Liver (tissue), 9 donors: Measurements from ENCODE around the gene ANXA7. TPM values are rescaled to one million over a fixed set of nuclear protein-coding genes. Genes with fewer than 3 reads are reported as not detected.

Experiments
- DNase-seq: peaks from one replicate; pipeline ENCODE4 v3.0.0-alpha.2; 2017; ENCODE audit warnings: low spot score
- H3K27ac ChIP-seq, 2 donors: one replicate each; pipeline ENCODE4 v1.7.0; 2013; ENCODE audit warnings: inconsistent platforms in 2 of 2, low read length in 2 of 2, control low read depth in 1 of 2, low read depth in 1 of 2, mild to moderate bottlenecking in 1 of 2
- H3K27me3 ChIP-seq, 4 donors: one replicate each; pipeline versions ENCODE4 v1.6.1 to v1.7.0; 2013; ENCODE audit warnings: low read length in 3 of 4, inconsistent platforms in 1 of 4, mild to moderate bottlenecking in 1 of 4, moderate library complexity in 1 of 4; ENCODE audit not compliant: control insufficient read depth in 4 of 4, insufficient read depth in 4 of 4
- H3K36me3 ChIP-seq, 4 donors: one replicate each; pipeline versions ENCODE4 v1.6.1 to v1.7.0; 2013; ENCODE audit warnings: low read length in 3 of 4, mild to moderate bottlenecking in 3 of 4, low read depth in 1 of 4, moderate library complexity in 1 of 4; ENCODE audit not compliant: control insufficient read depth in 4 of 4, insufficient read depth in 3 of 4
- H3K4me1 ChIP-seq, 4 donors: one replicate each; pipeline versions ENCODE4 v1.6.1 to v1.7.0; 2013; ENCODE audit warnings: low read length in 3 of 4, mild to moderate bottlenecking in 3 of 4, moderate library complexity in 1 of 4; ENCODE audit not compliant: control insufficient read depth in 4 of 4, insufficient read depth in 4 of 4
- H3K4me3 ChIP-seq, 3 donors: one replicate each; pipeline versions ENCODE4 v1.6.1 to v1.7.0; 2013; ENCODE audit warnings: low read length in 3 of 3, control low read depth in 1 of 3, low read depth in 1 of 3, mild to moderate bottlenecking in 1 of 3
- H3K9ac ChIP-seq, 2 donors: one replicate each; pipeline ENCODE4 v1.7.0; 2013; ENCODE audit warnings: low read length in 2 of 2, mild to moderate bottlenecking in 2 of 2, moderate library complexity in 2 of 2, control low read depth in 1 of 2, low read depth in 1 of 2
- H3K9me3 ChIP-seq, 4 donors: one replicate each; pipeline versions ENCODE4 v1.6.1 to v1.7.0; 2013; ENCODE audit warnings: low read length in 3 of 4; ENCODE audit not compliant: control insufficient read depth in 4 of 4
- EGR1 ChIP-seq, 2 donors: IDR thresholded peaks; 2 replicates each; pipeline ENCODE4 v1.6.1; 2016 to 2018; ENCODE audit warnings: antibody characterized with exemption in 2 of 2, low read depth in 2 of 2
- FOXA1 ChIP-seq: IDR thresholded peaks from 2 replicates; pipeline ENCODE4 v1.6.1; 2016; ENCODE audit warnings: antibody characterized with exemption
- GABPA ChIP-seq, 2 donors: IDR thresholded peaks in 1 of 2; conservative IDR thresholded peaks in 1 of 2; 2 replicates each; pipeline ENCODE4 v1.6.1; 2016; ENCODE audit warnings: antibody characterized with exemption in 2 of 2, mild to moderate bottlenecking in 1 of 2, moderate library complexity in 1 of 2
- HNF4G ChIP-seq: IDR thresholded peaks from 2 replicates; pipeline ENCODE4 v1.6.1; 2016; ENCODE audit warnings: antibody characterized with exemption
- JUND ChIP-seq, 2 donors: IDR thresholded peaks; 2 replicates each; pipeline ENCODE4 v1.6.1; 2016; ENCODE audit warnings: antibody characterized with exemption in 2 of 2
- NR2F2 ChIP-seq: IDR thresholded peaks from 2 replicates; pipeline ENCODE4 v1.6.1; 2016; ENCODE audit warnings: antibody characterized with exemption
- RAD21 ChIP-seq, 2 donors: IDR thresholded peaks; 2 replicates each; pipeline ENCODE4 v1.6.1; 2016; ENCODE audit warnings: antibody characterized with exemption in 2 of 2, mild to moderate bottlenecking in 2 of 2
- SP1 ChIP-seq: IDR thresholded peaks from 2 replicates; pipeline ENCODE4 v1.6.1; 2018; ENCODE audit warnings: antibody characterized with exemption, mild to moderate bottlenecking
- TAF1 ChIP-seq: conservative IDR thresholded peaks from 2 replicates; pipeline ENCODE4 v1.6.1; 2016; ENCODE audit warnings: antibody characterized with exemption, mild to moderate bottlenecking
- YY1 ChIP-seq: IDR thresholded peaks from 2 replicates; pipeline ENCODE4 v1.6.1; 2016; ENCODE audit warnings: antibody characterized with exemption, mild to moderate bottlenecking
- WGBS: extraction: QIAGEN DNeasy Blood & Tissue Kit; methylation state at CpG from one replicate; pipeline ENCODE4 v1.1.7; 2013; 5-methylcytosine and 5-hydroxymethylcytosine counted together
- polyA plus RNA-seq, 2 donors: library from polyadenylated mRNA; stranded (reverse) in 1 of 2; unstranded in 1 of 2; fragments of 200-250 nt in 1 of 2; fragments of >200 nt in 1 of 2; fragmentation: Nextera tagmentation in 1 of 2; extraction: Ambion mirVana in 1 of 2; gene quantifications; one replicate each; pipeline versions ENCODE4 v1.2.1 to v1.2.3, GENCODE V29; 2013 to 2015
- total RNA-seq, 2 donors: library from RNA; depleted of rRNA; stranded (reverse); fragments of >200 nt; gene quantifications; one replicate each; pipeline ENCODE4 v1.2.3, GENCODE V29; 2014
- TF ChIP-seq, protein P1 (sequence below): IDR thresholded peaks from 2 replicates; pipeline ENCODE4 v1.6.1; 2016; ENCODE audit warnings: antibody characterized with exemption, mild to moderate bottlenecking
- TF ChIP-seq, protein P2 (sequence below): IDR thresholded peaks from 2 replicates; pipeline ENCODE4 v1.6.1; 2016; ENCODE audit warnings: antibody characterized with exemption
- TF ChIP-seq, protein P3 (sequence below): IDR thresholded peaks from 2 replicates; pipeline ENCODE4 v1.6.1; 2016; ENCODE audit warnings: antibody characterized with exemption
- donor health status: healthy.
- donor health status: healthy.
- donor health status: healthy.
- donor health status: healthy.
- donor health status: healthy.

The ANXA7 gene
- total and polyA plus RNA-seq, 4 donors: 71.6 to 93.4 (median 90.0) TPM

DNA sequence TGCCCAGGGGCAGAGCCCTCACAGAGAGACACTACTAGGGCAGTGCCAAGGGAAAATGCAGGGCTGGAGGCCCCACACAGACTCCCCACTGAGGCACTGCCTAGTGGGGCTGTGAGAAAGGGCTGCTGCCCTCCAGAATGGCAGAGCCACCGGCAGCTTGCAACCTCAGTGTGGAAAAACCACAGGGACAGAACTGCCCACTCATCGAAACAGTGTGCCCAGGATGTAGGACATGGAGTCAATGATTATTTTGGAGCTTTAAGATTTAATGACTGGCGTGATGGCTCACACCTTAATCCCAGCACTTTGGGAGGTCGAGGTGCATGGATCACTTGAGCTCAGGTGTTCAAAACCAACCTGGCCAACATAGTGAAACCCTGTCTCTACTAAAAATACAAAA is 47.0 kb upstream of the ANXA7 start:
- no peak overlapping the region for H3K9ac ChIP-seq
- peaks cover 0 to 2% (median 0%) of the 10 kb centered on the region in 4 donors for H3K4me1 ChIP-seq
- WGBS: 97% methylated on average over 4 of the region's 4 CpGs
- H3K4me3 ChIP-seq: no peak overlapping the region
- no peaks in the 10 kb centered on the region for H3K9me3 ChIP-seq
- TF ChIP-seq FOXA1 (no peak), SP1 (no peak), HNF4G (no peak), YY1 (no peak)
- TF ChIP-seq, protein P1, sequence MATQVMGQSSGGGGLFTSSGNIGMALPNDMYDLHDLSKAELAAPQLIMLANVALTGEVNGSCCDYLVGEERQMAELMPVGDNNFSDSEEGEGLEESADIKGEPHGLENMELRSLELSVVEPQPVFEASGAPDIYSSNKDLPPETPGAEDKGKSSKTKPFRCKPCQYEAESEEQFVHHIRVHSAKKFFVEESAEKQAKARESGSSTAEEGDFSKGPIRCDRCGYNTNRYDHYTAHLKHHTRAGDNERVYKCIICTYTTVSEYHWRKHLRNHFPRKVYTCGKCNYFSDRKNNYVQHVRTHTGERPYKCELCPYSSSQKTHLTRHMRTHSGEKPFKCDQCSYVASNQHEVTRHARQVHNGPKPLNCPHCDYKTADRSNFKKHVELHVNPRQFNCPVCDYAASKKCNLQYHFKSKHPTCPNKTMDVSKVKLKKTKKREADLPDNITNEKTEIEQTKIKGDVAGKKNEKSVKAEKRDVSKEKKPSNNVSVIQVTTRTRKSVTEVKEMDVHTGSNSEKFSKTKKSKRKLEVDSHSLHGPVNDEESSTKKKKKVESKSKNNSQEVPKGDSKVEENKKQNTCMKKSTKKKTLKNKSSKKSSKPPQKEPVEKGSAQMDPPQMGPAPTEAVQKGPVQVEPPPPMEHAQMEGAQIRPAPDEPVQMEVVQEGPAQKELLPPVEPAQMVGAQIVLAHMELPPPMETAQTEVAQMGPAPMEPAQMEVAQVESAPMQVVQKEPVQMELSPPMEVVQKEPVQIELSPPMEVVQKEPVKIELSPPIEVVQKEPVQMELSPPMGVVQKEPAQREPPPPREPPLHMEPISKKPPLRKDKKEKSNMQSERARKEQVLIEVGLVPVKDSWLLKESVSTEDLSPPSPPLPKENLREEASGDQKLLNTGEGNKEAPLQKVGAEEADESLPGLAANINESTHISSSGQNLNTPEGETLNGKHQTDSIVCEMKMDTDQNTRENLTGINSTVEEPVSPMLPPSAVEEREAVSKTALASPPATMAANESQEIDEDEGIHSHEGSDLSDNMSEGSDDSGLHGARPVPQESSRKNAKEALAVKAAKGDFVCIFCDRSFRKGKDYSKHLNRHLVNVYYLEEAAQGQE: no peak
- TF ChIP-seq, protein P2, sequence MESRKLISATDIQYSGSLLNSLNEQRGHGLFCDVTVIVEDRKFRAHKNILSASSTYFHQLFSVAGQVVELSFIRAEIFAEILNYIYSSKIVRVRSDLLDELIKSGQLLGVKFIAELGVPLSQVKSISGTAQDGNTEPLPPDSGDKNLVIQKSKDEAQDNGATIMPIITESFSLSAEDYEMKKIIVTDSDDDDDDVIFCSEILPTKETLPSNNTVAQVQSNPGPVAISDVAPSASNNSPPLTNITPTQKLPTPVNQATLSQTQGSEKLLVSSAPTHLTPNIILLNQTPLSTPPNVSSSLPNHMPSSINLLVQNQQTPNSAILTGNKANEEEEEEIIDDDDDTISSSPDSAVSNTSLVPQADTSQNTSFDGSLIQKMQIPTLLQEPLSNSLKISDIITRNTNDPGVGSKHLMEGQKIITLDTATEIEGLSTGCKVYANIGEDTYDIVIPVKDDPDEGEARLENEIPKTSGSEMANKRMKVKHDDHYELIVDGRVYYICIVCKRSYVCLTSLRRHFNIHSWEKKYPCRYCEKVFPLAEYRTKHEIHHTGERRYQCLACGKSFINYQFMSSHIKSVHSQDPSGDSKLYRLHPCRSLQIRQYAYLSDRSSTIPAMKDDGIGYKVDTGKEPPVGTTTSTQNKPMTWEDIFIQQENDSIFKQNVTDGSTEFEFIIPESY: no peak
- TF ChIP-seq, protein P3, sequence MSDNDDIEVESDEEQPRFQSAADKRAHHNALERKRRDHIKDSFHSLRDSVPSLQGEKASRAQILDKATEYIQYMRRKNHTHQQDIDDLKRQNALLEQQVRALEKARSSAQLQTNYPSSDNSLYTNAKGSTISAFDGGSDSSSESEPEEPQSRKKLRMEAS: no peak
- H3K36me3 ChIP-seq: peaks cover 0 to 6% (median 4%) of the 10 kb centered on the region in 4 donors
- no peak for DNase-seq
- H3K27ac ChIP-seq: no peak overlapping the region
- no peaks in the 10 kb centered on the region for H3K27me3 ChIP-seq

DNA sequence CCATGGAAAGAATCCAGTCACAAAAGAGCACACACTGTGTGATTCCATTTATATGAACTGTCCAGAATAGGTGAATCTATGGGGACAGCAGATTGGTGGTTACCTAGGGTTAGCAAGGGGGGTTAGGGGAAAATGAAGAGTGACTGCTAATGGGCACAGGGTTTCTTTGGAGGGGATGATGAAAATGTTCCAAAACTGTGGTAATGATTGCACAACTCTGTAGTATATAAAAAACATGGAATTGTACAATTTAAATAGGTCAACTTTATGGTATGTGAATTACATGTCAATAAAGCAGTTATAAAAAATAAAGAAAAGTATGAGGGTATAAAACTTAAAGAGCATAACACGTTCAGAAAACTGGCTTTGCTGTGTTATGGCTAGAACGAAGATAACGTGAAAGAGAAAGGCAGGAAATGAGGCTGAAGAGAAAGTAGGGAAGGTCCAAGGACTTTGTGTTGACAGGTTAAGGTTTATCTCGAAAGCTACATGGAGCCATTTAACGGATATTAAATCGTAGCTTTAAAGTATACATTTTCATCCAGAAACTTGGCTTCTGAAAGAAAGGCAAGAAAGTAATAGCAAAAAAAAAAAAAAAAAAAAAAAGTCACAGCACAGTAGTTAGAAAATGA is 45.9 kb upstream of the ANXA7 start:
- WGBS: 78% methylated on average over 6 of the region's 6 CpGs
- DNase-seq: no peak
- no peaks in the 10 kb centered on the region for H3K9me3 ChIP-seq
- peaks cover 0 to 2% (median 0%) of the 10 kb centered on the region in 4 donors for H3K4me1 ChIP-seq
- peaks cover 0 to 3% (median 1%) of the 10 kb centered on the region in 4 donors for H3K36me3 ChIP-seq
- no peak overlapping the region for H3K4me3 ChIP-seq
- H3K9ac ChIP-seq: no peak overlapping the region
- no peak overlapping the region for H3K27ac ChIP-seq
- no peaks in the 10 kb centered on the region for H3K27me3 ChIP-seq
- no peak for TF ChIP-seq HNF4G
- TF ChIP-seq EGR1 (IDR thresholded peaks at IDR 0.05; ENCODE audit: low read depth in 2 of 2): no peak
- TF ChIP-seq TAF1: no peak

DNA sequence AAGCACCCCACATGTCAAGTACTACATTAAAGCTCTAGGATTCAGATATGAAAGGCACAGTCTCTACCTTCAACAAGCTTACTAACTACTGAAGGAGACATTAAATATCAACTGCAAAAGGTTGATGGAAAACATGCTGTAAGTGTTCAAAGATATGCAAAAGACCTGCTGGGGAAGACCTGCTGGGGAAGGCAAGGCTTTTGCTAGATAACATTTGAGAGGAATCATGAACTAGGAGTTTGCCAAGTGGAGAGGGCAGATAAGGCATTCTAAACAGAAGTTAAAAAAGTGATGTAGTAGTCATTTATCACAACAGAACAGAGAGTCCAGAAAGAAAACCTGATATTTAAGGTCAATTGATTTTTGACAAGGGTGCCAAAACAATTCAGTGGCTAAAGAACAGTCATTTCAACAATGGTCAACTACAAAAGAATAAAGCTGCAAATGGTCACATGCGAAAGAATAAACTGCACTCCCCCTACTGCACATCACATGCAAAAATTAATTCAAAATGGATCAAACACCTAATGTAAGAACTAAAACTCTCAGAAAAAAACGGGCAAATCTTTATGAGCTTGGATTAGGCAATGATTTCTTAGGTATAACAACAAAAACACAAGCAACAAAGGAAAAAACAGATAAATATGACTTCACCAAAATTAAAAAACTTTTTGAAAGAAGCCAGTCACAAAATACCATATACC is 42.5 kb upstream of the ANXA7 start:
- DNase-seq: no peak
- Histone ChIP-seq H3K36me3 (peaks cover 0 to 8% (median 3%) of the 10 kb centered on the region in 4 donors), H3K4me3 (no peak overlapping the region), H3K27me3 (no peaks in the 10 kb centered on the region), H3K9ac (no peak overlapping the region), H3K4me1 (peaks cover 0 to 2% (median 0%) of the 10 kb centered on the region in 4 donors), H3K9me3 (no peaks in the 10 kb centered on the region), H3K27ac (no peak overlapping the region)
- 93% methylated on average over 2 of the region's 2 CpGs for WGBS
- TF ChIP-seq RAD21 (IDR thresholded peaks at IDR 0.05): no peak
- TF ChIP-seq, protein P1: no peak
- TF ChIP-seq, protein P3: no peak
- no peak for TF ChIP-seq JUND (IDR thresholded peaks at IDR 0.05)
- TF ChIP-seq NR2F2: no peak
- TF ChIP-seq TAF1: no peak
- TF ChIP-seq FOXA1: no peak
- TF ChIP-seq GABPA (IDR thresholded peaks at IDR 0.05 in 1 of 2, conservative IDR thresholded peaks at IDR 0.05 in 1 of 2): no peak
- no peak for TF ChIP-seq YY1
- TF ChIP-seq, protein P2: no peak
